ENCODE data around the gene SEMA4G. TPM values are rescaled to one million over a fixed set of nuclear protein-coding genes. Genes with fewer than 3 reads are reported as not detected.

Gene SEMA4G
- total RNA-seq, 1 experiment from 2014 or later = 2.5 TPM

- no peaks in the 10 kb centered on the region for H3K9me3 ChIP-seq (replicated peaks)
- H3K4me3 ChIP-seq = no peak overlapping the region
- no peaks in the 10 kb centered on the region for H3K27me3 ChIP-seq
- peaks cover 51% of the 10 kb centered on the region for H3K36me3 ChIP-seq
- peaks cover 58% of the 10 kb centered on the region for H3K4me1 ChIP-seq
- no peak for DNase-seq
- no peak overlapping the region for H3K27ac ChIP-seq
Measured at GRCh38 chr10:101005361-101005760, 36.1 kb downstream of the SEMA4G start.

GRCh38 chr10:101005869-101006567, 36.7 kb downstream of the SEMA4G start:
- Histone ChIP-seq H3K4me3 (no peak overlapping the region), H3K36me3 (peaks cover 50% of the 10 kb centered on the region), H3K27ac (peak overlapping the region; percentile 48), H3K9me3 (replicated peaks) (no peaks in the 10 kb centered on the region), H3K27me3 (no peaks in the 10 kb centered on the region), H3K4me1 (peaks cover 57% of the 10 kb centered on the region)
- DNase-seq = no peak

- Histone ChIP-seq H3K27me3 (no peaks in the 10 kb centered on the region), H3K4me3 (no peak overlapping the region), H3K4me1 (peaks cover 51% of the 10 kb centered on the region), H3K36me3 (peaks cover 48% of the 10 kb centered on the region), H3K9me3 (replicated peaks) (no peaks in the 10 kb centered on the region), H3K27ac (peak overlapping the region; percentile 48)
- DNase-seq = peak; percentile 69 to 75
Measured at GRCh38 chr10:101006593-101007098, 37.3 kb downstream of the SEMA4G start.

- peaks cover 48% of the 10 kb centered on the region for H3K36me3 ChIP-seq
- peak; percentile 95 to 97 for DNase-seq
- no peaks in the 10 kb centered on the region for H3K27me3 ChIP-seq
- no peaks in the 10 kb centered on the region for H3K9me3 ChIP-seq (replicated peaks)
- no peak overlapping the region for H3K4me3 ChIP-seq
- H3K4me1 ChIP-seq = peaks cover 46% of the 10 kb centered on the region
- peak overlapping the region; percentile 48 for H3K27ac ChIP-seq
Measured at GRCh38 chr10:101007099-101007711, 37.9 kb downstream of the SEMA4G start.

- DNase-seq = peak in 1 of 2 experiments; percentile 43
- Histone ChIP-seq H3K27me3 (no peaks in the 10 kb centered on the region), H3K9me3 (replicated peaks) (no peaks in the 10 kb centered on the region), H3K4me3 (no peak overlapping the region), H3K4me1 (peaks cover 55% of the 10 kb centered on the region), H3K36me3 (peaks cover 41% of the 10 kb centered on the region), H3K27ac (peak overlapping the region; percentile 48; the same call in 1 of the 2 replicates)
Measured at GRCh38 chr10:101007915-101008822, 38.9 kb downstream of the SEMA4G start.

GRCh38 chr10:101008823-101009423, 39.6 kb downstream of the SEMA4G start:
- peaks cover 34% of the 10 kb centered on the region for H3K36me3 ChIP-seq

GRCh38 chr10:101010329-101010728, 41.0 kb downstream of the SEMA4G start:
- DNase-seq = no peak
- no peaks in the 10 kb centered on the region for H3K27me3 ChIP-seq
- peaks cover 61% of the 10 kb centered on the region for H3K4me1 ChIP-seq
- no peak overlapping the region for H3K4me3 ChIP-seq
- peaks cover 20% of the 10 kb centered on the region for H3K36me3 ChIP-seq
- H3K27ac ChIP-seq = no peak overlapping the region
- H3K9me3 ChIP-seq (replicated peaks) = no peaks in the 10 kb centered on the region

More at GRCh38 chr10:101008823-101009423, 39.6 kb downstream of the SEMA4G start:
- no peak overlapping the region; the same call in 1 of the 2 replicates for H3K27ac ChIP-seq
- no peaks in the 10 kb centered on the region for H3K27me3 ChIP-seq
- no peaks in the 10 kb centered on the region for H3K9me3 ChIP-seq (replicated peaks)
- DNase-seq = peak in 1 of 2 experiments; percentile 77
- H3K4me3 ChIP-seq = no peak overlapping the region
- peaks cover 59% of the 10 kb centered on the region for H3K4me1 ChIP-seq

GRCh38 chr10:101011517-101012423, 42.5 kb downstream of the SEMA4G start:
- Histone ChIP-seq H3K4me1 (peaks cover 48% of the 10 kb centered on the region), H3K27ac (no peak overlapping the region), H3K9me3 (replicated peaks) (no peaks in the 10 kb centered on the region), H3K36me3 (peaks cover 8% of the 10 kb centered on the region), H3K27me3 (no peaks in the 10 kb centered on the region), H3K4me3 (no peak overlapping the region)
- DNase-seq = peak in 1 of 2 experiments; percentile 67

- no peaks in the 10 kb centered on the region for H3K9me3 ChIP-seq (replicated peaks)
- DNase-seq = peak; percentile 96 to 99
- H3K27ac ChIP-seq = no peak overlapping the region
- no peaks in the 10 kb centered on the region for H3K27me3 ChIP-seq
- H3K4me3 ChIP-seq = no peak overlapping the region
- peaks cover 40% of the 10 kb centered on the region for H3K4me1 ChIP-seq
- H3K36me3 ChIP-seq = peaks cover 4% of the 10 kb centered on the region
Measured at GRCh38 chr10:101012525-101013364, 43.4 kb downstream of the SEMA4G start.

GRCh38 chr10:101013365-101013825, 44.1 kb downstream of the SEMA4G start:
- H3K4me1 ChIP-seq = peaks cover 39% of the 10 kb centered on the region
- no peak for DNase-seq
- H3K36me3 ChIP-seq = no peaks in the 10 kb centered on the region
- no peak overlapping the region for H3K4me3 ChIP-seq
- H3K27me3 ChIP-seq = no peaks in the 10 kb centered on the region
- H3K27ac ChIP-seq = no peak overlapping the region
- no peaks in the 10 kb centered on the region for H3K9me3 ChIP-seq (replicated peaks)

GRCh38 chr10:101014230-101014884, 45.1 kb downstream of the SEMA4G start:
- H3K4me3 ChIP-seq = no peak overlapping the region

GRCh38 chr10:101014966-101015581, 45.8 kb downstream of the SEMA4G start:
- peak in 1 of 2 experiments; percentile 42 for DNase-seq
- H3K9me3 ChIP-seq (replicated peaks) = no peaks in the 10 kb centered on the region
- no peak overlapping the region for H3K27ac ChIP-seq
- H3K4me3 ChIP-seq = no peak overlapping the region
- peaks cover 34% of the 10 kb centered on the region for H3K4me1 ChIP-seq
- no peaks in the 10 kb centered on the region for H3K27me3 ChIP-seq
- H3K36me3 ChIP-seq = no peaks in the 10 kb centered on the region

More at GRCh38 chr10:101014230-101014884, 45.1 kb downstream of the SEMA4G start:
- no peaks in the 10 kb centered on the region for H3K9me3 ChIP-seq (replicated peaks)
- no peak overlapping the region for H3K27ac ChIP-seq
- H3K4me1 ChIP-seq = peaks cover 34% of the 10 kb centered on the region
- peak; percentile 86 to 94 for DNase-seq
- no peaks in the 10 kb centered on the region for H3K36me3 ChIP-seq
- no peaks in the 10 kb centered on the region for H3K27me3 ChIP-seq

Data from SJCRH30 (cell line).